ENCODE data around the gene HNF4A.

Gene HNF4A

DNA sequence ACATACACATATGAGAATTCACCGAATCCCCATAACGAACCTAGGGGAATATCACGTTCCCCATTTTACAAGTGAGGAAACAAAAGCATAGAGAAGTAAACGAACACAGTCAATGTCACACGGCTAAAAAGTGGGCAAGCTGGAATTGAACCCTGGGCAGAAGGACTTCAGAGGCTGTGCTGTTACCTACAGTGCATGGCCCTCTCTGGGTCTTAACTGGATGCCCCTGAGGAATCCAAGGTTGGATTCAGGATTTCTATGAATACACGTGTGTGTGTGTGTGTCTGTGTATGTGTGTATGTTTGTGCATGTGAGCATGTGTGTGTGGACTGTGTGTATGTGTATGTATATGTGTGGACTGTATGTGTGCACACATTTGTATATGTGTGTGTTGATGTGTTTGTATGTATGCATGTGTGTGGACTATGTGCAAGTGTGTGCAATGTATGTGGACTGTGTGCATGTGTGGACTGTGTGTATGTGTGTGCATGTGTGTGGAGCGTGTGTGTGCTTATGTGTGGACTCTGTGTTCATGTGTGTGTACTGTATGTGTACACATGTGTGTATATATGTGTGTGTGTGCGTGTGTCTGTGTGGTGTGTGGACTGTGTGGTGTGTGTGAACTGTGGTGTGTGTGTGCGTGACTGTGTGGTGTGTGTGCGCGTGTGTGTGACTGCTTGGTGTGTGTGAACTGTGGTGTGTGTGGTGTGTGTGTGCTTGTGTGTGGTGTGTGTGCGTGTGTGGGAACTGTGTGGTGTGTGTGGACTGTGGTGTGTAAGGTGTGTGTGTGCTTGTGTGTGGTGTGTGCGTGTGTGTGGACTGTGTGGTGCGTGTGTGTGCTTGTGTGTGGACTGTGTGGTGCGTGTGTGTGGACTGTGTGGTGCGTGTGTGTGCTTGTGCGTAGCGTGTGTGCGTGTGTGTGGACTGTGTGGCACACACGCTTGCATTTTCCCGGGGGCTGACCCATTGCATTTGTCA is 49.0 kb downstream of the HNF4A start:
- DNase-seq (ENCODE audit: low read depth) = no peak
- no peak overlapping the region for H3K4me3 ChIP-seq (ENCODE audit: low read depth, low read length)
- no peak for TF ChIP-seq MYC (IDR thresholded peaks at IDR 0.05; ENCODE audit: low read depth, low read length)
- TF ChIP-seq POLR2A (IDR thresholded peaks at IDR 0.05; ENCODE audit: extremely low read depth, insufficient read length) = no peak
- no peak for TF ChIP-seq MAX (IDR thresholded peaks at IDR 0.05; ENCODE audit: low read depth, low read length)
- TF ChIP-seq, protein P1, sequence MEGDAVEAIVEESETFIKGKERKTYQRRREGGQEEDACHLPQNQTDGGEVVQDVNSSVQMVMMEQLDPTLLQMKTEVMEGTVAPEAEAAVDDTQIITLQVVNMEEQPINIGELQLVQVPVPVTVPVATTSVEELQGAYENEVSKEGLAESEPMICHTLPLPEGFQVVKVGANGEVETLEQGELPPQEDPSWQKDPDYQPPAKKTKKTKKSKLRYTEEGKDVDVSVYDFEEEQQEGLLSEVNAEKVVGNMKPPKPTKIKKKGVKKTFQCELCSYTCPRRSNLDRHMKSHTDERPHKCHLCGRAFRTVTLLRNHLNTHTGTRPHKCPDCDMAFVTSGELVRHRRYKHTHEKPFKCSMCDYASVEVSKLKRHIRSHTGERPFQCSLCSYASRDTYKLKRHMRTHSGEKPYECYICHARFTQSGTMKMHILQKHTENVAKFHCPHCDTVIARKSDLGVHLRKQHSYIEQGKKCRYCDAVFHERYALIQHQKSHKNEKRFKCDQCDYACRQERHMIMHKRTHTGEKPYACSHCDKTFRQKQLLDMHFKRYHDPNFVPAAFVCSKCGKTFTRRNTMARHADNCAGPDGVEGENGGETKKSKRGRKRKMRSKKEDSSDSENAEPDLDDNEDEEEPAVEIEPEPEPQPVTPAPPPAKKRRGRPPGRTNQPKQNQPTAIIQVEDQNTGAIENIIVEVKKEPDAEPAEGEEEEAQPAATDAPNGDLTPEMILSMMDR (IDR thresholded peaks at IDR 0.05; ENCODE audit: low read depth, low read length) = no peak

GRCh38 chr20:44405257-44405656 is 49.8 kb downstream of the HNF4A start:
- TF ChIP-seq, protein P1 (IDR thresholded peaks at IDR 0.05; ENCODE audit: low read depth, low read length) = no peak
- no peak for TF ChIP-seq MYC (IDR thresholded peaks at IDR 0.05; ENCODE audit: low read depth, low read length)
- TF ChIP-seq POLR2A (IDR thresholded peaks at IDR 0.05; ENCODE audit: extremely low read depth, insufficient read length) = no peak
- no peak for TF ChIP-seq MAX (IDR thresholded peaks at IDR 0.05; ENCODE audit: low read depth, low read length)

DNA sequence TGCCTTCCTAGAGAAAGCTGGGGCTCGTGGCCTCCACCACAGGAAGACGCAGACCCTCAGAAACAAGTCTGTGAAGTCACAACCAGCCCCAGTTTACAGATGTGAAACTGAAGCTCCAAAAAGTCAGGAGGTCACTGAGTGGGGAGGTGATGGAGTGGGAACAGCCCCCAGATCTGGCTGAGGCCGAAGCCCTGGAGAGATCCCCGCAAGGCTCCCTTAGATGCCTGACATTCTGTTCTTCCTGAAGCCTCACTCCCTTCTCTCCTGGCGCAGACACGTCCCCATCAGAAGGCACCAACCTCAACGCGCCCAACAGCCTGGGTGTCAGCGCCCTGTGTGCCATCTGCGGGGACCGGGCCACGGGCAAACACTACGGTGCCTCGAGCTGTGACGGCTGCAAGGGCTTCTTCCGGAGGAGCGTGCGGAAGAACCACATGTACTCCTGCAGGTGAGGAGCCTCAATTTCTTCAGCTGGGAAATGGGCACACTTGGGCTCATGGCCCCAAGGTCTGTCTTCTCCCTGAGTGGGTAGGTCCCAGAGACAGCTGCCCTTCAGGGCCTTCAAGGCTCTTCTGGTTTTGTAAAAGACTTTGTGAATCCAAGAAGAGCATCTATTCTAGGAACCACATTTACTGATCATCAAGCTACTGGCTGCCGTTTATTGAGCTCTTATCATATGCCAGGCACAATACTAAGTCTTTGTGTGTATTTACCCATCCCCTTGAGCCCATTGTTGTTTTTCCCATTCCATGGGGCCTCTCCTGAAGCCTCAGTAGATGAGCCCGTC is 50.5 kb downstream of the HNF4A start:
- TF ChIP-seq MAX (IDR thresholded peaks at IDR 0.05; ENCODE audit: low read depth, low read length) (no peak), POLR2A (IDR thresholded peaks at IDR 0.05; ENCODE audit: extremely low read depth, insufficient read length) (no peak), MYC (IDR thresholded peaks at IDR 0.05; ENCODE audit: low read depth, low read length) (no peak)
- TF ChIP-seq, protein P1 (IDR thresholded peaks at IDR 0.05; ENCODE audit: low read depth, low read length) = no peak
- DNase-seq (ENCODE audit: low read depth) = no peak
- H3K4me3 ChIP-seq (ENCODE audit: low read depth, low read length) = no peak overlapping the region

More at GRCh38 chr20:44405257-44405656, 49.8 kb downstream of the HNF4A start:
- DNase-seq (ENCODE audit: low read depth) = no peak
- H3K4me3 ChIP-seq (ENCODE audit: low read depth, low read length) = no peak overlapping the region

DNA sequence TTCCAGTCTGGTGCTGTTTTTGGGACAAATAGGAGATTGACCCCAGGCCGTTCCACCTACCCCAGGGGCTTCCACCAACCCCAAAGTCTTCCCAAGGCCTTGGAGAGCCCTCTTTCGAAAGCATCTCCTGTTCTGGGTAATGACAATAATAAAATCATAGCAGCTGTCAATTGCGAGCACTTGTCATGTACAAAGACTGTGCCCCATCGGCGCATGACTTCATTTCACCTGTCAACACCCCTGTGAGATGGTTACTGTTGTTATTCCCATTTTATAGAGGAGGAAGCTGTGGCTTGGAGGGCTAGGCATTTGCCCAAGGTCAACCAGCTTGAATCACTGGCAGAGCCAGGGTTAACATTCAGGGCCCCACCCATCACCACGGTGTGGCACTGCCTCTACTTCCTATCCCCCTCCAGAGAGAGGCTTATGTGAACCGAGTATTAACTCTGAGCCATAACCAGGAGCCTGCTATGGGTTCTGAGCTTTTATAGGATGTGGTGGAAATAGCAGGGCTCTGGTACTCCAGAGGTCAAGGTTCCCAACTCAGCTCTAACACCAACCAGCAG is 51.2 kb downstream of the HNF4A start:
- DNase-seq (ENCODE audit: low read depth) = no peak
- TF ChIP-seq MYC (IDR thresholded peaks at IDR 0.05; ENCODE audit: low read depth, low read length) (no peak), POLR2A (IDR thresholded peaks at IDR 0.05; ENCODE audit: extremely low read depth, insufficient read length) (no peak), MAX (IDR thresholded peaks at IDR 0.05; ENCODE audit: low read depth, low read length) (no peak)
- TF ChIP-seq, protein P1 (IDR thresholded peaks at IDR 0.05; ENCODE audit: low read depth, low read length) = no peak
- H3K4me3 ChIP-seq (ENCODE audit: low read depth, low read length) = no peak overlapping the region

- DNase-seq (ENCODE audit: low read depth) = peak; percentile 80
- TF ChIP-seq MAX (IDR thresholded peaks at IDR 0.05; ENCODE audit: low read depth, low read length) (no peak), MYC (IDR thresholded peaks at IDR 0.05; ENCODE audit: low read depth, low read length) (no peak), POLR2A (IDR thresholded peaks at IDR 0.05; ENCODE audit: extremely low read depth, insufficient read length) (no peak)
- TF ChIP-seq, protein P1 (IDR thresholded peaks at IDR 0.05; ENCODE audit: low read depth, low read length) = no peak
- H3K4me3 ChIP-seq (ENCODE audit: low read depth, low read length) = no peak overlapping the region
Observed at GRCh38 chr20:44407402-44408184, 52.1 kb downstream of the HNF4A start.

Measured in NB4 (cell line).